Measurements from ENCODE around the gene HDAC1. TPM values are rescaled to one million over a fixed set of nuclear protein-coding genes. Genes with fewer than 3 reads are reported as not detected.

HDAC1 gene
- total RNA-seq, 1 donor from 2014 or later, result 37.6 TPM

DNA sequence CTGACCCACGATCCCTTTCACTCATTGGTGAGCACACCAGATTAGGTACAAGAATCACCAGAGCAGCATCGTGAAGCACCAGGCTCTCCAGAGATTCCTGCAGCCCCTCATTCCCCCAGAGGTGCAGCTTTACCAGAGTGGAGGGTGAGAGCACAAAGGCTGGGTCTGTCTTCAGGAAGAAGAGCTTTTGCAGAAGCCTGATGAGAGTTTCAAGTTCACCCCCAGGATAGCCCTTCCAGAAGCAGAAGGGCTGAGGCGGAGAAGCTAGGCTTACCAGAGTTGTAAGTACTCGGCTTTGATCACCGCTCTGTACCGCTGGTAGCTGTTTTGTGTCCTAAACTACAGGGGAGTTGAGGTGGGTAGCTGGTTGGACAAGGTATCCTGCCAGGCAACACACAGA, 73.6 kb downstream of the HDAC1 start:
- no peak overlapping the region for H3K4me3 ChIP-seq (ENCODE audit: low read length in 3 of 3)
- H3K27me3 ChIP-seq (ENCODE audit: control insufficient read depth in 3 of 3, insufficient read depth in 3 of 3, low read length in 3 of 3), result no peaks in the 10 kb centered on the region
- H3K4me1 ChIP-seq (ENCODE audit: control insufficient read depth in 3 of 3, insufficient read depth in 3 of 3, low read length in 3 of 3), result peaks cover 9 to 19% (median 10%) of the 10 kb centered on the region in 3 donors
- H3K36me3 ChIP-seq (ENCODE audit: control insufficient read depth in 3 of 3, insufficient read depth in 3 of 3, low read length in 3 of 3), result peaks cover 41 to 56% (median 55%) of the 10 kb centered on the region in 3 donors
- no peaks in the 10 kb centered on the region for H3K9me3 ChIP-seq (ENCODE audit: control insufficient read depth in 3 of 3, low read length in 3 of 3)
- no peak overlapping the region for H3K27ac ChIP-seq (ENCODE audit: low read depth, low read length)
- no peak overlapping the region for H3K9ac ChIP-seq (ENCODE audit: low read depth in 1 of 3, low read length in 3 of 3)

DNA sequence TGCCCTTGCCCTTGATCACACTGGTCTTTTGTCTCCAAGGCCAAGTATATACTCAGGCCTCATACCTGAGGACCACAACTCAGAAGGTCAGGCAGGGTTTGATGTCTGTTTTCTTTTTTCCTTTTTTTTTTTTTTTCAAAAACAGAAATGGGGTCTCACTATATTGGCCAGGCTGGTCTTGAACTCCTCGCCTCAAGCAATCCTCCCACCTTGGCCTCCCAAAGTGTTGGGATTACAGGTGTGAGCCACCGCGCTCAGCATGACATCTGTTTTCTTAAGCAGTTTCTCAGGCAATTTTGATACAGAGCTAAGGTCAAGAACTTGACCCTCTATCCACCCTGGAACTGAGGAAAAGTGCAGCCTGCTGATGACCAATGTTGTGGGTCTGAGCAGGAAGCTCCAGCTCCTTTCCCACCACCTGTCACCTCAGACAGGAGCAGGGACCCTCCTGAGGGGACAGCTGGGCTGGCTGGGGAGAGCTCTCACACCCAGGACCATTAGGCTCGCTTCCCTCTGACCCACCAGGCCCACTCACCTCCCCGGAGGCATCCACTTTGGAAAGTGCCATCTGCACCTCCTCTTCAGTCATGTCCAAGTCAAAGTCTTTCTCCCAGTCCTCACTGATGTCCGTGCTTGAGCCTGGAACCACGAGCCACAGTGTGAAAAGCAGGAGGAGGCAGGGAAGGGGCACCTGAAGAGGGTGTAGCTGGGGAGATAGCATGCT, 76.2 kb downstream of the HDAC1 start:
- Histone ChIP-seq H3K27ac (ENCODE audit: low read depth, low read length) (no peak overlapping the region), H3K4me1 (ENCODE audit: control insufficient read depth in 3 of 3, insufficient read depth in 3 of 3, low read length in 3 of 3) (peaks cover 0 to 2% (median 0%) of the 10 kb centered on the region in 3 donors), H3K27me3 (ENCODE audit: control insufficient read depth in 3 of 3, insufficient read depth in 3 of 3, low read length in 3 of 3) (no peaks in the 10 kb centered on the region), H3K9me3 (ENCODE audit: control insufficient read depth in 3 of 3, low read length in 3 of 3) (no peaks in the 10 kb centered on the region), H3K36me3 (ENCODE audit: control insufficient read depth in 3 of 3, insufficient read depth in 3 of 3, low read length in 3 of 3) (peaks cover 56 to 73% (median 72%) of the 10 kb centered on the region in 3 donors), H3K9ac (ENCODE audit: low read depth in 1 of 3, low read length in 3 of 3) (no peak overlapping the region), H3K4me3 (ENCODE audit: low read length in 3 of 3) (no peak overlapping the region)

DNA sequence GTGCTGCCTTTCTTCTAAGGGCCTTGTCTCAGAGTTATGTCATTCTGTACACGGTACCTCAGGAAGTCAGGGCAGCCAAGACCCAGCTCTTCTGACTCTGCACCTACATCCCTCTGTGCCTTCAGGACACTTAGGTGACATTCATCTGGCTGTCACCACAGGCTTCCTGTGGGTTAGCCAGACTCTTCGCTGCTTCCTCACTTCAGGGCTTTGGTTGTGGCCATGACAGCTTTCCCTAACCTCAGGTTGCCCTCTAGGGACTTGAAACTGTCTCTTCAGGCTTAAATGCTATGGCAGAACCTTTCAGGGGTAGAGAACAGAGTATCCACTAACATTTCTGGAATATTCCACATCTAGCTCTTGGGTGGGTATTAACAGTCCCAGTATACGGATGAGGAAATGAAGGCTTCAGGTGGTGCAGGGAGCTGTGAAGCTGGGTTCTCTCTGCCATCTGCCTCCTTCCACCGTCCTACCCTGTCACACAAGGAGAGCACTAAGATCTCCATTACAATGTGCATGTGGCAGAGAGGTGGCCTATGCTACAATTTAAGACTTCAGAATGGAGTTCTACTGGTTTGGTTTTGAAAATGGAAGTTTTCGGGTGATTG, 80.4 kb downstream of the HDAC1 start:
- no peak overlapping the region for H3K4me3 ChIP-seq (ENCODE audit: low read length in 3 of 3)
- no peaks in the 10 kb centered on the region for H3K9me3 ChIP-seq (ENCODE audit: control insufficient read depth in 3 of 3, low read length in 3 of 3)
- no peaks in the 10 kb centered on the region for H3K27me3 ChIP-seq (ENCODE audit: control insufficient read depth in 3 of 3, insufficient read depth in 3 of 3, low read length in 3 of 3)
- no peak overlapping the region for H3K9ac ChIP-seq (ENCODE audit: low read depth in 1 of 3, low read length in 3 of 3)
- peaks cover 68 to 78% (median 75%) of the 10 kb centered on the region in 3 donors for H3K36me3 ChIP-seq (ENCODE audit: control insufficient read depth in 3 of 3, insufficient read depth in 3 of 3, low read length in 3 of 3)
- H3K4me1 ChIP-seq (ENCODE audit: control insufficient read depth in 3 of 3, insufficient read depth in 3 of 3, low read length in 3 of 3), result no peaks in the 10 kb centered on the region
- no peak overlapping the region for H3K27ac ChIP-seq (ENCODE audit: low read depth, low read length)

- Histone ChIP-seq H3K36me3 (ENCODE audit: control insufficient read depth in 3 of 3, insufficient read depth in 3 of 3, low read length in 3 of 3) (peaks cover 72 to 80% (median 79%) of the 10 kb centered on the region in 3 donors), H3K27me3 (ENCODE audit: control insufficient read depth in 3 of 3, insufficient read depth in 3 of 3, low read length in 3 of 3) (no peaks in the 10 kb centered on the region), H3K9ac (ENCODE audit: low read depth in 1 of 3, low read length in 3 of 3) (no peak overlapping the region), H3K9me3 (ENCODE audit: control insufficient read depth in 3 of 3, low read length in 3 of 3) (no peaks in the 10 kb centered on the region), H3K4me3 (ENCODE audit: low read length in 3 of 3) (no peak overlapping the region), H3K27ac (ENCODE audit: low read depth, low read length) (no peak overlapping the region), H3K4me1 (ENCODE audit: control insufficient read depth in 3 of 3, insufficient read depth in 3 of 3, low read length in 3 of 3) (no peaks in the 10 kb centered on the region)
These were observed 82.2 kb downstream of the HDAC1 start for GRCh38 chr1:32373996-32374592.

DNA sequence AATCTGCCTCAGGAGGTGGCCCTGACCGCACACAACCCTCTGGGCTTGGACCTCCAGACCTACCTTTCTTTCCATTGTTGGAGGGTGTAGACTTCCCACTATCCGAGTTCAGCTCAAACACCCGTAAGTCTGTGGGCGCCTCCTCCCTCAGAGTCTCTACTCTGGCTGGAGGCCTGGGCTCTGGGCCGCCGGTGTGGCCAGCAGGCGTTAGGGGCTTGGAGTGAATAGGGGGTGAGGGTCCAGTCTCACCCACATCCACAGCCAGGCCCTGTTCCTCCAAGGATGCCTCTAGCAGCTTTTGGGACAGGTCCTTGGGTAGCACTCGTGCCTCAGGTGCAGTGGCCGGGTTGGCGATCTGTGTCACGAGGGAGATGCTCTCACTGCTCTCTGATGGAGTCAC, 84.3 kb downstream of the HDAC1 start:
- H3K27me3 ChIP-seq (ENCODE audit: control insufficient read depth in 3 of 3, insufficient read depth in 3 of 3, low read length in 3 of 3), result no peaks in the 10 kb centered on the region
- no peak overlapping the region for H3K4me3 ChIP-seq (ENCODE audit: low read length in 3 of 3)
- no peak overlapping the region for H3K9ac ChIP-seq (ENCODE audit: low read depth in 1 of 3, low read length in 3 of 3)
- H3K9me3 ChIP-seq (ENCODE audit: control insufficient read depth in 3 of 3, low read length in 3 of 3), result no peaks in the 10 kb centered on the region
- peaks cover 90 to 93% (median 92%) of the 10 kb centered on the region in 3 donors for H3K36me3 ChIP-seq (ENCODE audit: control insufficient read depth in 3 of 3, insufficient read depth in 3 of 3, low read length in 3 of 3)
- H3K4me1 ChIP-seq (ENCODE audit: control insufficient read depth in 3 of 3, insufficient read depth in 3 of 3, low read length in 3 of 3), result no peaks in the 10 kb centered on the region
- no peak overlapping the region for H3K27ac ChIP-seq (ENCODE audit: low read depth, low read length)

DNA sequence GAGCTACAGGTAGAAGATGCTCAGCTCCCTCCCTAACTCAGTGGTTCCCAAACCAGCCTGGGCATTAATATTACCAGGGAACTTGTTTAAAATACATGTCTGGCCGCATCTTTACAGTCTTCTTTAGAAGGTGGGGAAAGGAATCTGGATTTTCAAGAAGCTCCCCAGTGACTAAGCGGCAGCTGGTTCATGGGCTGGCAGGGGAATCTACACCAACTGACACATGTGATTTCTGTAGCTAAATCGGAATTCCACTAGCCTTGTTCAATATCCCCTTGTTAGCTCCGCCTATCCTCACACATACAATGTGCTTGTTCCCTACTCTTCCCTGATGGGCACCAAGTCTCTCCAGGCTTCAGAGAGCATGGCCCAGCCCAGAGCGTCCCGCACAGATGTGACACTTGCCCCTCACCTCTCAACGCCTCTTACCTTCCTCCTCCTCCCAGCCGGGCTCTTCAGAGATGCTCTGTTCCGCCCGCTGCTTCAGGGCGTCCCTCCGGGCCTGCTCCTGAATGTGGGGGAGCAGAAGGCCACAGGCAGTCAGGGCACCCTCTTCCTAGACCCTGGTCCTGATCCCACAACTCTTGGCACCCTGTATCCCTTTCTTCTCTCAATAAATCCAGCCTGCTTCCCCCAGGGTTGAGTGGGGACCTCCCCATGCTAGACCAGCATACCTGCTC, 85.8 kb downstream of the HDAC1 start:
- no peaks in the 10 kb centered on the region for H3K9me3 ChIP-seq (ENCODE audit: control insufficient read depth in 3 of 3, low read length in 3 of 3)
- no peaks in the 10 kb centered on the region for H3K27me3 ChIP-seq (ENCODE audit: control insufficient read depth in 3 of 3, insufficient read depth in 3 of 3, low read length in 3 of 3)
- no peak overlapping the region for H3K4me3 ChIP-seq (ENCODE audit: low read length in 3 of 3)
- H3K27ac ChIP-seq (ENCODE audit: low read depth, low read length), result no peak overlapping the region
- H3K9ac ChIP-seq (ENCODE audit: low read depth in 1 of 3, low read length in 3 of 3), result no peak overlapping the region
- peaks cover 90 to 94% (median 92%) of the 10 kb centered on the region in 3 donors for H3K36me3 ChIP-seq (ENCODE audit: control insufficient read depth in 3 of 3, insufficient read depth in 3 of 3, low read length in 3 of 3)
- no peaks in the 10 kb centered on the region for H3K4me1 ChIP-seq (ENCODE audit: control insufficient read depth in 3 of 3, insufficient read depth in 3 of 3, low read length in 3 of 3)

GRCh38 chr1:32380057-32380456, 88.2 kb downstream of the HDAC1 start:
- Histone ChIP-seq H3K4me1 (ENCODE audit: control insufficient read depth in 3 of 3, insufficient read depth in 3 of 3, low read length in 3 of 3) (no peaks in the 10 kb centered on the region), H3K4me3 (ENCODE audit: low read length in 3 of 3) (no peak overlapping the region), H3K9me3 (ENCODE audit: control insufficient read depth in 3 of 3, low read length in 3 of 3) (no peaks in the 10 kb centered on the region), H3K36me3 (ENCODE audit: control insufficient read depth in 3 of 3, insufficient read depth in 3 of 3, low read length in 3 of 3) (peaks cover 83 to 93% (median 91%) of the 10 kb centered on the region in 3 donors), H3K27me3 (ENCODE audit: control insufficient read depth in 3 of 3, insufficient read depth in 3 of 3, low read length in 3 of 3) (no peaks in the 10 kb centered on the region), H3K9ac (ENCODE audit: low read depth in 1 of 3, low read length in 3 of 3) (no peak overlapping the region), H3K27ac (ENCODE audit: low read depth, low read length) (no peak overlapping the region)

Small RNA genes within 50 kb of the gene (small RNA-seq; reads per million reads assigned to genes)
- gene RF00017 (not detected), gene RF00019 (not detected)

Other genes starting within 250 kb of the HDAC1 start
- gene TMEM39B, start 219.1 kb upstream of the HDAC1 start, total RNA-seq, result 3.7 TPM
- 17.7 TPM for gene KPNA6, start 184.0 kb upstream of the HDAC1 start, total RNA-seq
- 30.8 TPM for gene TXLNA, start 112.4 kb upstream of the HDAC1 start, total RNA-seq
- gene CCDC28B, start 91.5 kb upstream of the HDAC1 start, total RNA-seq, result 58.5 TPM
- gene IQCC, start 86.4 kb upstream of the HDAC1 start, total RNA-seq, result 2.6 TPM
- gene DCDC2B, start 83.0 kb upstream of the HDAC1 start, total RNA-seq, result not detected
- 10.4 TPM for gene TMEM234, start 69.7 kb upstream of the HDAC1 start, total RNA-seq
- gene EIF3I, start 69.7 kb upstream of the HDAC1 start, total RNA-seq, result 171 TPM
- 1.6 TPM for gene FAM167B, start 44.9 kb upstream of the HDAC1 start, total RNA-seq
- 2.1 TPM for gene LCK, start 40.8 kb upstream of the HDAC1 start, total RNA-seq
- 31.8 TPM for gene MARCKSL1, start 44.1 kb downstream of the HDAC1 start, total RNA-seq
- 1.0 TPM for gene FAM229A, start 70.4 kb downstream of the HDAC1 start, total RNA-seq
- 1.0 TPM for gene TSSK3, start 70.5 kb downstream of the HDAC1 start, total RNA-seq
- 37.1 TPM for gene BSDC1, start 102.4 kb downstream of the HDAC1 start, total RNA-seq
- under 0.01 TPM for gene ZBTB8B, start 173.0 kb downstream of the HDAC1 start, total RNA-seq
- gene ZBTB8A, start 247.3 kb downstream of the HDAC1 start, total RNA-seq, result 10.4 TPM